Ureter (tissue), 1 donor: ENCODE results near the gene TTLL5. TPM values are rescaled to one million over a fixed set of nuclear protein-coding genes. Genes with fewer than 3 reads are reported as not detected.
A peak's percentile ranks its signal among the peaks of the same experiment; 100 is the strongest.

Experiments used
- DNase-seq: peaks from one replicate; pipeline ENCODE4 v3.0.0-alpha.2; 2020; ENCODE audit warnings: low spot score
- total RNA-seq: library from RNA; stranded (reverse); gene quantifications from one replicate; pipeline ENCODE4 v1.2.4, GENCODE V29; 2023
- donor health status: DM: yes; HTN: yes; CAD: no.

Gene TTLL5
- total RNA-seq, 1 donor from 2014 or later, result 54.0 TPM

- DNase-seq, result no peak
Observed at GRCh38 chr14:75794615-75795038, 133.6 kb downstream of the TTLL5 start.

GRCh38 chr14:75800792-75801191, 139.7 kb downstream of the TTLL5 start:
- DNase-seq, result no peak

- DNase-seq, result no peak
Observed at GRCh38 chr14:75802486-75802885, 141.4 kb downstream of the TTLL5 start.

GRCh38 chr14:75803765-75804164, 142.7 kb downstream of the TTLL5 start:
- DNase-seq, result no peak

GRCh38 chr14:75804570-75805275, 143.7 kb downstream of the TTLL5 start:
- no peak for DNase-seq

- DNase-seq, result no peak
Observed at GRCh38 chr14:75805646-75806045, 144.6 kb downstream of the TTLL5 start.

- DNase-seq, result no peak
Observed at GRCh38 chr14:75806352-75806832, 145.3 kb downstream of the TTLL5 start.

- no peak for DNase-seq
Observed at GRCh38 chr14:75807667-75808360, 146.8 kb downstream of the TTLL5 start.

GRCh38 chr14:75811136-75811829, 150.2 kb downstream of the TTLL5 start:
- DNase-seq, result no peak

- DNase-seq, result no peak
Observed at GRCh38 chr14:75811872-75812499, 150.9 kb downstream of the TTLL5 start.

- no peak for DNase-seq
Observed at GRCh38 chr14:75812622-75813021, 151.6 kb downstream of the TTLL5 start.

- no peak for DNase-seq
Observed at GRCh38 chr14:75820761-75821160, 159.7 kb downstream of the TTLL5 start.

GRCh38 chr14:75821831-75822521, 160.9 kb downstream of the TTLL5 start:
- no peak for DNase-seq

GRCh38 chr14:75822522-75823141, 161.6 kb downstream of the TTLL5 start:
- no peak for DNase-seq

- no peak for DNase-seq
Observed at GRCh38 chr14:75823334-75823733, 162.3 kb downstream of the TTLL5 start.

GRCh38 chr14:75824318-75824717, 163.3 kb downstream of the TTLL5 start:
- DNase-seq, result no peak

- DNase-seq, result no peak
Observed at GRCh38 chr14:75825147-75825592, 164.1 kb downstream of the TTLL5 start.

- no peak for DNase-seq
Observed at GRCh38 chr14:75826599-75826998, 165.6 kb downstream of the TTLL5 start.

GRCh38 chr14:75827331-75827730, 166.3 kb downstream of the TTLL5 start:
- DNase-seq, result no peak

- DNase-seq, result no peak
Observed at GRCh38 chr14:75829316-75829715, 168.3 kb downstream of the TTLL5 start.

- DNase-seq, result peak; percentile 79
Observed at GRCh38 chr14:75831455-75831854, 170.4 kb downstream of the TTLL5 start.
